ENCODE measurements around the gene NUDC.

The NUDC gene

DNA sequence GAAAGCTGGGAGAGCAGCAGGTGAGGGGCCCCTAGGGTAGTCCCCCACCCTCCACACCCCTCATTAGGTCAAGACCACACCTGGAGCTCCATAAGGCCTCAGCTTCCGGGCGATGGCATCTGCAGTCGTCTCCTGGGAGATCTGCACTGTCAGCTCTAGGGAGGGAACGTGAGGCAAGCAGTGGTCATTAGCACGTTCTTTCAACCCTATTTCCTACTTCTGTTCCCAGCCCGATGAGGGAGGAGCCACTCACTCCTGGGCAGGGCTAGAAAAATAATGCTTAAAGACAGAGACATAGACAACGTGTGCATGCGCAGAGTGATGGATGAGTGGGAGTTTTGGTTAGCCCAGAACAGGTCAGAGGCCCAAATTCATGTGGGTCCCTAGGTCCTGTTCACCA is 29.1 kb downstream of the NUDC start:
- in situ Hi-C loops (cut with MboI; ENCODE audit: low sequenced_read_pairs): no loop called here

DNA sequence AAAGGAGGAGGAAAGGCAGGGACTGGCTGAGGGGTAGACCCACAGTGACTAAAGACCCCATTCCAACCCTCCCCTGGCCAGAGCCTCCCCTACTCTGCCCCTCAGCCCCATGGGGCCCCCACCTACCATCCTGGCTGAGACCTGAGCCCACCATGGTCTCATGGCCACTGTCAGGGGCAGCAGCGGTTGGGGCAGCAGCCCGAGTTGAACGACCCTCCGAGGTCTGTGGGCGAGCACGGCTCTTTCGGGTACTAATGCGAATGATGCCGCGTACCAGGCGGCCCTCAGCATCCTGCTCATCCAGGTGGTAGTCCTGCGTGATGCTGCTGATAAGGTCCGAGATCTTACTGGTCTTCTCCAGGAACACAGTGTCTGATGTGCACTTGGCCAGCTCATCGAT is 29.7 kb downstream of the NUDC start:
- in situ Hi-C loops (cut with MboI; ENCODE audit: low sequenced_read_pairs): no loop called here

DNA sequence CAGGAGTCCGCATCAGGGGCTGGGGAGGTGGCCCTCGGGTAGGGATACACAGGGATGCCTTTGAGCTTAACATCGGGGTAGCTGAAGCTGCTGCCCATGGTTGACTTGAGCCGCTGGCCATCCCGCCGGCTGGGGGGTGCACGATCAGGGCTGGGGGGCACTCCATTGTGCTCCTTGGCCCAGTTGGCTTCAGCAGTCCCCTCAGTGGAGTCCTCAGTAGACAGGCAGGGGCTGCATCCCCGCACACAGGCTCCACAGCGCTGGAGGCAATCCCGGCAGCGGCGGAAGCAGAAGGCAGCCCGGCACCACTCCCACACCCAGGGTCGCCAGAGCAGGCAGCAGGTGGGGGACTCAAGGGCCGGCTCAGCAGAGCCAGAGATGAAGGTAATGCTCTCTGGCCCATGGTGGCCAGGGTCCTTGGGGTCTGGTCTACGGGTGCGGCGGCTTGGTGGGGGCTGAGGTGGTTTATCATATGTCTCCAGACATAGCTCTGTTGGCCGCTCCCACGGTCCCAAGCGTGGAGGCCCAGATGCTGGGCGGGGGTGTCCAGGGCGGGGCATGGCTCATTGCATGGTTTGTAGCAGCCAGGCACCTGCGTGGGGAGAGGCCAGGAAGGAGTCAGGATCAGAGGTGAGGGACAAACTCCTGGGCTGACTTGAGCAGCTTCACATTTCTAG is 30.4 kb downstream of the NUDC start:
- in situ Hi-C loops (cut with MboI; ENCODE audit: low sequenced_read_pairs): no loop called here

DNA sequence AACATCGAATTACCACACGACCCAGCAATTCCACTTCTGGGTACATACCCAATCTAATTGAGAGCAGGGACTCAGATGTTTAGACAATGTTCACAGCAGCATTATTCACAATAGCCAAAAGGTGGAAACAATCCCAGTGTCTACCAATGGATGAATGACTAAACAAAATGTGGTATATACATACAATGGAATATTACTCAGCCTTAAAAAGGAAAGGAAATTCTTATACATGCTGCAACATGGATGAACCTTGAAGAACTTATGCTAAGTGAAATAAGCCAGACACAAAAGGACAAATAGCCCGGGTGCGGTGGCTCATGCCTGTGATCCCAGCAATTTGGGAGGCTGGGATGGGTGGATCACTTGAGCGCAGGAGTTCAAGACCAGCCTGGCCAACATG is 31.8 kb downstream of the NUDC start:
- in situ Hi-C loops (cut with MboI; ENCODE audit: low sequenced_read_pairs): no loop called here

DNA sequence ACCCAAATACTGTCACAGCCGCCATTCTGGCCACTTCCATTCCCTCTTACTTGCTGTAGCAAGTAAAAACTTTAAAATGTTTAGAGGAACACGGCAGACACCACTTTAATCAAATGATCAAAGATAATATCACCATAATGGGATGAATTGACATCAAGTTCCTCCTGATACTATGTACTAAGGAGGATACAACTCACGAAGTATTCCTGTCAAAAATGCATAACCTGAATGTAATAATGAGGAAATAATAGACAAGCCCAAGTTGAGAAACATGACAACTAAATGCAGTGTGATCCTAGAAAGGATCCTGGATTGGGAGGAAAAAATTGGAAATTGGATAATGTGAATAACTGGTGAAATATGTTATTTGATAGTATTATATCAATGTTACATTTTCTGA is 34.8 kb downstream of the NUDC start:
- in situ Hi-C loops (cut with MboI; ENCODE audit: low sequenced_read_pairs): no loop called here

DNA sequence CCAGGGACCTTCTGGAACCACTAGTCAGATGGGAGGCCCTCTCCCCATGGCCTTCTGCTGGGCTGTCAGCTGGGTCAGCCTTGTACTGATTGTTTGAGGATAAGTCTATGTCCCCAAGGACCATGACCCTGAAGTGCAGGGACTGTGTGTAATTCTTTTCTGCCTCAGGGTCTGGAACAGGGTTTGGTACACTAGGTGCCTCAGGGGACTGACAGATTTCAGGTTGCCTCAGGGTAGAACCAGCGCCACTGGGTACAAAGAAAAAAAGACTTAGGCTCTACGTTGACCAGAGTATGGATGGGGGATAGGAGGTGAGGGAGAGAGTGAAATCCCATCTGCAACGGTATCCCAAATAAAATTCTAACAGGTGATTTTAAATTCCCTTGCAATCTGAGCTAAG is 35.8 kb downstream of the NUDC start:
- in situ Hi-C loops (cut with MboI; ENCODE audit: low sequenced_read_pairs): no loop called here

DNA sequence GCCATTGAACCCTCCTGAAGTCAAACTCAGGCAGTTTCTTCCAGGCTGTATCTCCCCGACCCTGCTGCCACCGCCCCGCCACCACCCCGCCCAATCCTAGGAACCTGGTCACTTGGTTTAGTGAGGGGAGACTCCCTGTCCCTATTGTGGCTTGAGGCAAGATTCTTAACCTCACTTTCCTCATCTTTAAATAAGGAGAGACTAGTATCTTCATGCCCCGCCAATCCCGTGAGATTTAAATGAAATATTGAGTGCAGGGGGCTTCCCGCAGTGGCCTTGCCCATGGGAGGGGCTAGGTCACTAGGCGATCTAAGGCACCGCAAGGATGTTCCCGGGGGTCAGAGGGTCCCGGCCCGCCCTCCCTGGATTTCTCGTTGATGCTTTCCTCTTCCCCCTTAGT is 37.7 kb downstream of the NUDC start:
- in situ Hi-C loops (cut with MboI; ENCODE audit: low sequenced_read_pairs): no loop called here

DNA sequence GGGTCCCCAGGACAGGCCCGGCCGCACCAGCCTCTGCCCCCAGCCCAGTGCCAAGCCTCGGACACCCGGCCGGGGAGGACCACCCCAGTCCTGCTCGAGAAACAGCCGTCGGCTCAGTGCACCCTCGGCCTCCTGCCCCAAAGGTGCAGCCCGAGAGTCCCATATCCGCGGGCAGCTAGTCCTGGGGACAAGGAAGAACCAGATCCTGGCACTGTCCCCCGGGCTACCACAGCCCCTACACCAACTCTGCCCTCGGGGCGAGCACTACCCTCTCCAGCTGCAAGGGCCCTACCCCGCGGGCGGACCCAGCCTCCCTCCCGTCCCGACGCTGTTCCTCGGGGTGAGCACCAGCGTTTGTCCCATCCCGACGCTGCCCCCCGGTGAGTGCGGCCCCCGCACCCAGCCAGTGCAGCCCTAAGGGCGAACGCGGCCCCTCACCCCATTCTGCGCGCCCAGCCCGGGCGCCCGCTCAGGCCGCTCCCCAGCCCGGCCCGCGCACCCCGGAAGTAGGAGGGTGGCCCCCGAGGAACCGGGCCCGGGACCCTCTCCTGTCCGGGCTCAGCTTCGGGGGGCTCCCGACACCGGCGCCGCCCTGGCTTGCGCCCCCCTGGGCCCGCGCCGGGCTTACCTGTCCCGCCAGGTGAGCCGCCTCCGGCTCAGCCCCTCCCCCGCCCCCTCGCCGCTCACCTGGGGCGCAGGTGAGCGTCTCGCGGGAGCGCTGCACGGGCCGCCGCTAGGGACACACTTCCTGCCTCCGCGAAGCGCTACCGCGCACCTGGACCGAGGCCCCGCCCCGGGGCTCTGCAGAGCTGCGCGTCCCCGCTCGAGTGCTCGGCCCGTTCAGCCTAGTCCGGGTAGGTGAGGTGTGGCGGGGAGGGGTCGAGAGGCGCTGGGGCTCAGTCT is 38.4 kb downstream of the NUDC start, which contains the start of gene KDF1:
Gene KDF1, minus strand, starts transcription at position 747 of the 903 bp plus-strand sequence. CDS start 8,088 bp downstream, outside the sequence.
- in situ Hi-C loops (cut with MboI; ENCODE audit: low sequenced_read_pairs): no loop called here

DNA sequence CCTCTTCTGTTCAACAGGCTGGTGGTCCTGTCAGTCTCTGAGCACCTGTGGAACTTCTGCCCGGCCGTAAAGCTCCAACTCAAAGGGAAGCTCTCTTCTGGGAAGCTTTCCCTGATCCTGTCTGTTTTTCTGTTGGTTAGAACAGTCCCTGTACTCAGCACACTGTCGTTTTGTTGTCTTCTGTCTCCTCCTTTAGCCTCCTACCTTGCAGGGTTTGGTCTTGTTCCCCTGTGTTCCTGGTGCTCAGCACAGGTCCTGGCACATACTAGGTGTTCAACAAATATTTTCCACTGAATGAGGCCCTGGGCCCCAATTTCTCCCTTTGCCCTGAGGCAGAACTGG is 39.1 kb downstream of the NUDC start:
- in situ Hi-C loops (cut with MboI; ENCODE audit: low sequenced_read_pairs): no loop called here

DNA sequence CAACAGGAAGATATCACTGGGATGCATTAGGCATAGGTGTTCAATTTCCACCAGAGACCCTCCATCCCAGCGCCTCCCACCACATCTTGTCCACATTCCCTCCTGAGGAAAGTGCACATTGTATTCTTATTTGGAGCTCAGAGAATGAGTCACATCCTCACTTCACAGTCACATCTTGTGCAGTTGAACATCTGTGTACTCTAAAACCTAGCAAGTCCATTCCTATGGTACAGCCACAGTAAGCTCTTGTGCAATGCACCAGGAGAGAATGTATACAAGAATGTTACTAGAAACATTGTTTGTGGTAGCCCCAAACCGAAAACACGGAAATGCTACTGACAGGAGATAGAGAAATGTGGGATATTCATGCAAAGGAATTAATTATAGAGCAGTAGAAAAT is 40.3 kb downstream of the NUDC start:
- in situ Hi-C loops (cut with MboI; ENCODE audit: low sequenced_read_pairs): no loop called here

DNA sequence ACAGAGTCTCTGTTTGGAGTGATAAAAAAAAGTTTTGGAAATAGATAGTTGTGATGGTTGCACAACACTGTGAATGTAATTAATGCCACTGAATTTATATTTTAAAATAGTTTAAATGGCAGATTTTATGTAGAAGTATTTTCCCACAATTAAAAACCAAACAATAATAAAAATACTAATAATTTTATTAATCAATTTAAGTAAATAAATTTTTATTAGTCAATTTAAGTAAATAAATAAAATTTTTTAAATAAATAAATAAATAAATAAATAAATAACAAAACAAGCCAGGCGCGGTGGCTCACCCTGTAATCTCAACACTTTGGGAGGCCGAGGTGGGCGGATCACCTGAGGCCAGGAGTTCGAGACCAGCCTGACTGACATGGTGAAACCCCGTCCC is 43.7 kb downstream of the NUDC start:
- in situ Hi-C loops (cut with MboI; ENCODE audit: low sequenced_read_pairs): no loop called here

DNA sequence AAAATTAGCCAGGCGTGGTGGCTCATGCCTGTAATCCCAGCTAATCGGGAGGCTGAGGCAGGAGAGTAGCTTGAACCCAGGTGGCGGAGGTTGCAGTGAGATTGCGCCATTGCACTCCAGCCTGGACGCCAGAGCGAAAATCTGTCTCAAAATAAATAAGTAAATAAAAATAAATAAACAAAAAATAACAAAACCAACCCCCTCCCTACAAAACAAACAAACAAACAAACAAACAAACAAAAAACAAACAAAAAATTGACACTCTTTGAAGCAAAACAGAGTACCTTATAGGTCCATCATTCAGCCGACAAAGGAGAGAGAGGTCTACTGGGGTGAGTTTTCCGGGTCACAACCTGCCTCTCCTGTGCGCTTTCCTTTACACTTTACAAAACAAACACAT is 44.1 kb downstream of the NUDC start:
- in situ Hi-C loops (cut with MboI; ENCODE audit: low sequenced_read_pairs): no loop called here

DNA sequence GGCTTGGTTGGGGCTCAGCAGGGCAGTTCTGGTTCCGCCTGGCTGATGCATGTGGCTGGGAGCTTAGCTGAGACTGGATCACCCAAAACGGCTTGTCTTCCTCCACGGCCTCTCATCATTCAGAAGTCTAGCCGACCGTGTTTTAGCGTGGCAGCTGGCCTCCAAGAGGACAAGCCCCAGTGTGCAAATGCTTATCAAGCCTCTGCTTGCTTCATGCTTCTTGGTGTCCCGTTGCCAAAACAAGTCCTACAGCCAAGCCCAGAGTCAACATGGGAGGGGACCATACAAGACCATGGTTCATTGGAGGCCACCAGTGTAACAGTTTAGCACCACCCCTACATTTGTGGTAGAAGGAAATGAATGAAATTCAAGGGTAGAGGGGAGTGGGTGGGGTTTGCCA is 49.3 kb downstream of the NUDC start:
- in situ Hi-C loops (cut with MboI; ENCODE audit: low sequenced_read_pairs): no loop called here

DNA sequence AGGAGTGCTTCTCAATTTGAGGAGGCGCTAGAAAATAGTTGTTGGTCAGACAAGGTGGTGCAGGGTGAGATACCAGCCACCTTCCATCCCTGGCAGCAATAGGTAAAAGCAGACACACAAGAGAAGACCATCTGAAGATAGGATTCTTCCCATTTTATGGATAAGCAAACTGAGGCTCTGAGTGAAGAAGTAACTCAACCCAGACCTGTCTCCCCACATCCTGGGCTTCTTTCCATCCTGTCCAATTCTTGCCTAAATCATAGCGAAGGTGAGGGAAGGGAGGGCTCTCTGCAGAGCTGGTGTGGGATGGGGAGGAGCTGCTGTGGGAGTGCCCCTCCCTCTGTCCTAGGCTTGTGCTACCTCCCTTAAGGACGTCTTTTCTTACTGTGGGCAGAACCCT is 50.0 kb downstream of the NUDC start:
- in situ Hi-C loops (cut with MboI; ENCODE audit: low sequenced_read_pairs): no loop called here

DNA sequence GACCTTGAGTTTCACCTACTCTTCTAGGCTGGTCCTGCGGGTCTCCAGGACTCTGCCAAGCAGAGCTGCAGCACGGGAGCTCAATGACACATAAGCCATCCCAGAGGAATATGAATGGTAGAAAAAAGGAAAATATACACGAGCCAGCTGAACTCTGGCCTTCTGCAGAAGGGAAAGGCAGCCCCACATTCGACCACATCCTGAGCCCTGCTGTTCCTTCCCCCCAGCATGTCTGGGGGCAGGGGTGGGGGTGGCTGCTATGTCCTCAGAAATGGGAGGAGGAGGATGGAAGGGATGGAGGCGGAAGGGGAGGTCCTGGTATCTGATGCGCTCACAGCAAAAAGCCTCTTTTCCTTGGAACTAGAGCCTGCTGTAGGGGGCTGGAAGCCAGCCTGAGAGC is 50.8 kb downstream of the NUDC start:
- in situ Hi-C loops (cut with MboI; ENCODE audit: low sequenced_read_pairs): no loop called here

DNA sequence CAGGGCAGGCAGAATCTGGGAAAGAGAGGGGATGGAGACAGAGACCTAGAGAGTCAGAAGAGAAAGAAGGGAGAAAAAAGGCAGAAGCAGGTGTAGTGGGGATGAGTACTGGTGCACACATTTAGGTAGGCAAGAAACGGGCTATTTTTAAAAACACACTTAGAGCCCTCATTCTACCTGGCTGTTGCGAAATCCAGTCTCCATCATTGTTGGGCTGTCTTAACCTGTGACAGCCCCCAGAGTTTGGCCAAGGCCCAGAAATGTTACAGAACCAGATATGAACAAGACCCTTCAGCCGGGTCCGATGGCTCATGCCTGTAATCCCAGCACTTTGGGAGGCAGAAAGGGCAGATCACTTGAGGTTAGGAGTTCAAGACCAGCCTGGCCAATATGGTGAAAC is 51.3 kb downstream of the NUDC start:
- in situ Hi-C loops (cut with MboI; ENCODE audit: low sequenced_read_pairs): no loop called here

DNA sequence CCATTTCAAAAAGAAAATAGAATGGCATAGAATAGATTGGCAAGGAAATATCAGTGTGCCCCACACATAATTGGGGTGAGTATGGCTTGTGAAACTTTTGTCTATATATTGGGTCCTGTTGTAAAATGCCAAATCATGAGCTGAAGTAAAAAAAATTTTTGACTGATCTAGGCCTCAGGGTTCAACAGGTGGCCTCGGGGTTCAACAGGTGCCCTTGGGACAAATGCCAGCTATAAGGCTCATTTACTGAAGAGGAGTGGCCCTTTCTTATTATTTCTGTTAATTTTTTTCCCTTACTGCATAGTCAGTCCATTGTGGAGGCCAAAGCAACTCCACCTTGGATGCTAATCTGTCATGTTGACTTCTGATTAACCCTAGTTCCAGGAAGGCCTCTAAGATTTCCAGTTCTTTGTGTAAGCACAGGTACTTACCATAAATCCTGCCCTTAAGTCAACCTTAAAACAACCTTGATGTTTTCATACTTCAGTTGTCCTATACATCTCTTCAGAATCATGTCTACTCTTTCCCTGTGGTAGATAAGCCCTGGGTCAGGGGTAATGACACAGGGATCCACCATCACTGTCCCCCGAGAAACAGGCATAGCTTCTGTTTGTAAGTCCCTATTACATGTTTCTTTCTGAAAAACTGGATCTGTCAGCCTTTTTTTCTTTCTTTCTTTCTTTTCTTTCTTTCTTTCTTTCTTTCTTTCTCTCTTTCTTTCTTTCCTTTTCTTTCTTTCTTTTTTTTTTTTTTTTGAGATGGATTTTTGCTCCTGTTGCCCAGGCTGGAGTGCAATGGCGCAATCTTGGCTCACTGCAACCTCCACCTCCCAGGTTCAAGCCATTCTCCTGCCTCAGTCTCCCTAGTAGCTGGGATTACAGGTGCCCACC is 55.3 kb downstream of the NUDC start:
- in situ Hi-C loops (cut with MboI; ENCODE audit: low sequenced_read_pairs): no loop called here

DNA sequence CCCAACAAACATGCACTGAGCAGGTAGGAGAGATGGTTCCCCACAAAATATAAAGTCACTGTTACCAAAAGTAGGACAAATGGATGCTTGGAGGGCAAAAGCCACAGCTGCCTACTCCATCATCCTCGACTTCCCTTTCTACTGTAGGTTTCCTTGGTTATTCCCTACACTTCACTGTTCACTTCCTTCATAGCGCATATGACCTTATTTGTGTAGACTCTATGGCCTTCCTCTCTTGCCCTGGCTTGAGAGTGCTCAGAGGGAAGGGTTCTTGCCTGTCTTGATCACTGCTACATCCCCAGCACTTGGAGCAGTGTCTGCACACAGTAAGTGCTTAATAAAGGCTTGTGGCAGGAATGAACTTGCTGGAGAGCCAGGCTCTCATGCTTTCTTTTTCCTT is 57.4 kb downstream of the NUDC start:
- in situ Hi-C loops (cut with MboI; ENCODE audit: low sequenced_read_pairs): no loop called here

DNA sequence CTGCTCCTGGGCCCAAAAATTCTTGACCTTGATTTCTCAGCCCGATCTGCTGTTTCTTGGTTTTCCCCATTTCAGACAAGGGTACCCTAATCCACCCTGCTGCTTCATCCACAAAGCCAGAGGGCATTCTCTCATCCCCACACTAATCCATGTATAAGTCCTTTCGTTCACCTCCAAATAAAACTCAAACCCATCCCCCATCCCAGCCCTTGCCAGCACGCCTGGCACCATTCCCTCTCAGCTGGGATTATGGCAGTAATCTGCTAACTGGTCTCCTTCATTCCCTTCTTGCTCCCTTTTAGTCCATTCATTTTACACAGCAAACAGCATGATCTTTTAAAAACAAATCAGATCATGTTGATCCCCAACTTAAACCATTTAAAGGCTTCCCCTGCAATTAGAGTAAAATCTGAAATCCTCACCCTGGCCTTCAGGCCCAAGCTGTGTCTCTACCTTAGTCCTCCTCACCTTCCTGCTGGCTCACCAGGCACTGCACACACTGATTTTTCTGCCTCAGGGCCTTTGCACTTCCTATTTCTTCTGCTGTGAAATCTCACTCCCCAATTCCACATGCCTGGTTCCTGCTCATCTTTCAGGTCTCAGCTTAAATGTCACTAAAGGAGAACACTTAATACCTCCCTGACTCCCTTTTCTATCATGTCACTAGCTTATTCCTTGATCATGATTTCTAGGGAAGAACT is 59.8 kb downstream of the NUDC start:
- in situ Hi-C loops (cut with MboI; ENCODE audit: low sequenced_read_pairs): no loop called here

DNA sequence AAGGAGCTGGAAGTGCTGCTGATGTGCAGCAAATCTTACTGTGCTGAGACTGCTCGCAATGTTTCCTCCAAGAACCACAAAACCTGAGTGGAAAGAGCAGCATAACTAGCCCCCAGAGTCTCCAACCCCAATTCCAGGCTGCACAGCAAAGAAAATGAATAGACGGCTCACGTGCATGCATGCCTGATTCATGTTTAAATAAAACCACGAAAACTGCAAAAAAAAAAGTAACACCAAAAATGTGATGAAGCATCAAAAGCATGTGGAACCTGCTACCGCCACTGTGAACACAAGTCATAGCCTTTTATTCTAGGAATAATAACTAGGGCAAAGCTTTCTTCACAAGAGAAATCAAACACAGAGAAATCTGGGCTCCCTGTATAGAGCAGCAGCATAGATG is 62.3 kb downstream of the NUDC start:
- in situ Hi-C loops (cut with MboI; ENCODE audit: low sequenced_read_pairs): no loop called here

DNA sequence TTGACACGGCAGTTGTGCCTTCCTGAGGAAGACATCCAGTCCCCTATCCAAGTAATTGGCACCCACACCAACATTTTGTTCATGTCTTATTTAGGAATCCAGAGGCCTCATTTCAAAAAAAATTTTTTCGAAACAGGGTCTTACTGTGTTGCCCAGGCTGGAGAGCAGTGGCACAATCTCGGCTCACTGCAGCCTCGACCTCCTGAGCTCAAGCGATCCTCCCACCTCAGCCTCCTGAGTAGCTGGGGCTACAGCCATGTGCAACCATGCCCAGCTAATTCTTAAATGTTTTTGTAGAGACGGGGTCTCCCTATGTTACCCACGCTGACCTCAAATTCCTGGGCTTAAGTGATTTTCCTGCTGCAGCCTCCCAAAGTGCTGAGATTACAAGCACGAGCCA is 62.7 kb downstream of the NUDC start:
- in situ Hi-C loops (cut with MboI; ENCODE audit: low sequenced_read_pairs): no loop called here

Data from hTERT RPE-1 (cell line).